Stimulated activated CD4-positive, alpha-beta T cell treated with anti-CD3 and anti-CD28 coated beads, Interleukin-15, amount 100 ng/mL, for 48 hours (primary cell): ENCODE results near the gene DDX17.

Source experiments
- DNase-seq, 2 donors: peaks; one replicate each; pipeline ENCODE4 v3.0.0-alpha.2; 2020; ENCODE audit warnings: low read depth in 2 of 2

Gene DDX17

GRCh38 chr22:38506118-38506962, at the start of gene DDX17:
DDX17 (minus strand) TSS chr22:38506311.
- DNase-seq, result peak; percentile 88 to 89

- DNase-seq, result no peak
These were observed 48.2 kb upstream of the DDX17 start for GRCh38 chr22:38554281-38554680.

GRCh38 chr22:38549101-38549894, 43.2 kb upstream of the DDX17 start:
- no peak for DNase-seq

- DNase-seq, result no peak
These were observed 34.6 kb upstream of the DDX17 start for GRCh38 chr22:38540701-38541100.

GRCh38 chr22:38531251-38531938, 25.3 kb upstream of the DDX17 start:
- DNase-seq, result no peak

- DNase-seq, result no peak
These were observed 18.3 kb upstream of the DDX17 start for GRCh38 chr22:38524429-38524828.

GRCh38 chr22:38523479-38523878, 17.4 kb upstream of the DDX17 start:
- no peak for DNase-seq

GRCh38 chr22:38523029-38523428, 16.9 kb upstream of the DDX17 start:
- no peak for DNase-seq

- no peak for DNase-seq
These were observed 13.5 kb upstream of the DDX17 start for GRCh38 chr22:38519453-38520250.

GRCh38 chr22:38518620-38519019, 12.5 kb upstream of the DDX17 start:
- DNase-seq, result no peak

- DNase-seq, result peak in 1 of 2 donors; percentile 17
These were observed 7.0 kb upstream of the DDX17 start for GRCh38 chr22:38513063-38513462.

GRCh38 chr22:38510416-38510970, 4.4 kb upstream of the DDX17 start:
- no peak for DNase-seq

- DNase-seq, result peak; percentile 20 to 32
These were observed 482 bp downstream of the DDX17 start for GRCh38 chr22:38505541-38506117.

- DNase-seq, result peak; percentile 50 to 63
These were observed 1.2 kb downstream of the DDX17 start for GRCh38 chr22:38504731-38505540.

GRCh38 chr22:38503021-38503420, 3.1 kb downstream of the DDX17 start:
- DNase-seq, result no peak

- DNase-seq, result no peak
These were observed 4.1 kb downstream of the DDX17 start for GRCh38 chr22:38501797-38502672.

- no peak for DNase-seq
These were observed 8.2 kb downstream of the DDX17 start for GRCh38 chr22:38497869-38498268.

GRCh38 chr22:38494939-38495338, 11.2 kb downstream of the DDX17 start:
- DNase-seq, result no peak

- no peak for DNase-seq
These were observed 11.6 kb downstream of the DDX17 start for GRCh38 chr22:38494498-38494897.
